Fibroblast of the aortic adventitia (primary cell): Measurements from ENCODE around the gene TLE4. TPM values are rescaled to one million over a fixed set of nuclear protein-coding genes. Genes with fewer than 3 reads are reported as not detected.
"Not testable (repeated sequence)": the region's sequence is repeated elsewhere in the genome, so short reads cannot be mapped to it uniquely, and the experiment has no call there.

ENCODE experiments used
- DNase-seq: peaks from one replicate; pipeline ENCODE4 v3.0.0-alpha.2; 2010; ENCODE audit warnings: low read depth
- H3K4me3 ChIP-seq: 2 replicates; pipeline ENCODE4 v1.5.1; 2011; ENCODE audit warnings: low read depth, mild to moderate bottlenecking, control low read depth, low read length, moderate library complexity
- CTCF ChIP-seq: IDR thresholded peaks from 2 replicates; pipeline ENCODE4 v1.5.1; 2011; ENCODE audit warnings: mild to moderate bottlenecking, low read length, control low read depth, inconsistent platforms; ENCODE audit not compliant: insufficient read depth
- total RNA-seq: library from RNA; depleted of rRNA; stranded (reverse); fragments of >200 nt; gene quantifications from 2 replicates; pipeline ENCODE4 v1.2.3, GENCODE V29; 2012; ENCODE audit warnings: low replicate concordance

The TLE4 gene
- total RNA-seq, 1 donor = 14.7 TPM

- TF ChIP-seq CTCF = no peak
- H3K4me3 ChIP-seq = no peak overlapping the region
- DNase-seq = no peak
Observed at GRCh38 chr9:79600466-79600865, 28.7 kb downstream of the TLE4 start.

GRCh38 chr9:79603222-79603920, 31.6 kb downstream of the TLE4 start:
- H3K4me3 ChIP-seq = no peak overlapping the region
- no peak for TF ChIP-seq CTCF
- no peak for DNase-seq

GRCh38 chr9:79604149-79604548, 32.4 kb downstream of the TLE4 start:
- no peak for TF ChIP-seq CTCF
- H3K4me3 ChIP-seq = no peak overlapping the region
- DNase-seq = no peak

- no peak for DNase-seq
- TF ChIP-seq CTCF = no peak
- H3K4me3 ChIP-seq = no peak overlapping the region
Observed at GRCh38 chr9:79604921-79605562, 33.3 kb downstream of the TLE4 start.

- not testable (repeated sequence) for H3K4me3 ChIP-seq, DNase-seq
Observed at GRCh38 chr9:79606529-79606928, 34.8 kb downstream of the TLE4 start.

GRCh38 chr9:79609468-79610018, 37.8 kb downstream of the TLE4 start:
- H3K4me3 ChIP-seq = no peak overlapping the region
- TF ChIP-seq CTCF = no peak
- no peak for DNase-seq

GRCh38 chr9:79610019-79610631, 38.4 kb downstream of the TLE4 start:
- DNase-seq = no peak
- no peak overlapping the region for H3K4me3 ChIP-seq
- no peak for TF ChIP-seq CTCF
